Middle frontal gyrus (tissue), 1 donor: ENCODE measurements around the gene GALNTL6.

Source experiments
- DNase-seq: peaks from one replicate; pipeline ENCODE4 v3.0.0-alpha.2; 2015; ENCODE audit warnings: low spot score; ENCODE audit errors: extremely low spot score

GALNTL6 gene

GRCh38 chr4:171876636-171877035 lies 63.4 kb downstream of the GALNTL6 start:
- DNase-seq, result no peak

- DNase-seq, result no peak
Measured at GRCh38 chr4:171880136-171880535, 66.9 kb downstream of the GALNTL6 start.

DNA sequence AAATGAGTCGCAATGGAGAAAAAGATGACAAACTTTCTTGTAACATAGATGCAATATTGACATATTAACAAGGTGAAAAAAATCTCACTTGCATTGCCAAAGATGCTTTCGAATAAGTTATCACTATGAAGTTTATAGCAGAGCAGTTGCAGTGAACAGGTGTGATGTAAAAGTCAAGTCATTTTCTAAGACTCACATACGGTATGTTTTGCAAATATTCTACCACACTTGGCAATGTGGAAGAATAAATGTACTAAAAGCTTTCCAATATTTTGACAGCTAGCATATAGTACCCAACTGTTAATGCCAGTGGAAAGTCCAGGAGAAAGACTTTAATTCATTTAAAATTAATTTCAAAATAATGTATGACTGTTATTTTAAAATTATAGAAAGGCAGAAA lies 76.5 kb downstream of the GALNTL6 start:
- no peak for DNase-seq

- DNase-seq, result no peak
Measured at GRCh38 chr4:171891038-171891437, 77.8 kb downstream of the GALNTL6 start.

GRCh38 chr4:171896426-171896825 lies 83.2 kb downstream of the GALNTL6 start:
- DNase-seq, result no peak

DNA sequence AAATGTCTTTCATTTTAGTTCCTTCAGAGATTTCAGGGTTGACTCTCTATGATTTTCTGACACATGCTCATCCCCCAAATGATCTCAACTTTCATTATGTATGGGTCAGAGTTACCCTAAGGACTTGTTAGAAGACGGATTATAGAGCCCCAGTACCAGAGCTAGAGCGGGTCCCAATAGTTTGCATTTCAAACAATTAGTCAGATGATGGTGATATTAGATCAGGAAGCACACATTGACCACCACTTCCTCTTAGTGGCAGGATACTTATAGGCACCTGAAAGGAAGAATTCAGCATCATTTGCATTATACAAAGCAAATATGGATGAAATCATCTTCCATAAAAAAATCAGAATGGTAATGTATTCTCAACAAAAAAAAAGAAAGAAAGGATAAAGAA lies 106.1 kb downstream of the GALNTL6 start:
- no peak for DNase-seq

GRCh38 chr4:171920901-171921300 lies 107.7 kb downstream of the GALNTL6 start:
- no peak for DNase-seq

- no peak for DNase-seq
Measured at GRCh38 chr4:171924746-171925376, 111.7 kb downstream of the GALNTL6 start.

GRCh38 chr4:171928336-171928735 lies 115.1 kb downstream of the GALNTL6 start:
- no peak for DNase-seq

DNA sequence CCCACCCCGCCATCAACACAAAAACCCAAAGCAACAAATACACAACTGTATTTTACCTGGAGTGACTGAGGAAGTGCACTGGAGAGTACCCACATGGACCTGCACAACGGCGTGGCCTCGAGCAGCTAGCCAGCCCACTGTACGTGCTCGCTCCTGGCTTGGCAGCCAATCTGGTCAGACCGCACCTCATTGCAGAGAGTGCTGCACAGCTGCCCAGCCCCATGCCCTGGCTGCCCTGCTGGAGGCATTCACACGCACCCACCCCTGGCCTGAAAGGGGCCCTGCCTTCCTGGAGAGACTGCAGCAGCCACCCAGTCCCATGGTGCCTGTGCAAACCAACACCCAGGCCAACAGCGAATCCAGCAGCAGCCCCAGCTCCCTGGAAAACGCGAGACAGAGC lies 116.3 kb downstream of the GALNTL6 start:
- no peak for DNase-seq

DNA sequence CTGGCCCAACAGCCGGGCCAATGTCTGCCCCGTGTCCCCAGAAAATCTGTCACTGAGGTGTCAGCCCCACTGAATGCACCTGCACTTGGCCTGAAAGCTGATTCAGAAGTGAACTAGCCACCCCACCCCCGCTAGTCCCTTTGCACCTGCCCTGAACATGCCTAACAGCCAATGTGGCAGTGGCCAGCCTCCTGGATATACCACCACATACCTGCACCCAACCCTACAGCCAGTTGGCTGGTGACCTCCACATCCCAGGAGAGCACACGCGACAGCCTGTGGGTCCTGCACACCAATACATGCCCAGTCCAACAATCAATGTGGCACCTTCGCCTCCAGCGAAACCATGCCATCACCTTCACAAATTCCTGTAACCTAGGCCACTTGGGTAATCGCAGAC lies 116.7 kb downstream of the GALNTL6 start:
- no peak for DNase-seq

DNA sequence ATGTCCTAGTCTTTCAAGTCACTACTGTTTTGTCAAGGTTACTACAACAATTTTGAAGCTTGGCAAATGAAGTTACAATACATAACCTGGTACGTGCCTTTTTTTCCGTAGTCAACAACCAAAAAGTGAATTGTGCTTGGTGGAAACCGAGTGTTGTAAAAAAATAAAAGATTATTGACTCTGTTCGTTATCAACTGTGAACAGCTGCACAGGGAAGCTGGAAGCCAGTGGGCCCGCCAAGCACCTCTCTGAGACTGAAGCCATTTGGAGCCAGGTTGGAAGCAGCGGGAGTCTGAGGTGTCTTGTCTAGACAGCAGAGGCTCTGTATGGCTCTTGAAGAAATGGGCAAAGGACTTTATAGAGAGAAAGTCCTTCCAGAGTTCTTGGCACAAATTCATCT lies 119.0 kb downstream of the GALNTL6 start:
- no peak for DNase-seq

- DNase-seq, result no peak
Measured at GRCh38 chr4:171940656-171941055, 127.5 kb downstream of the GALNTL6 start.

GRCh38 chr4:171947400-171947799 lies 134.2 kb downstream of the GALNTL6 start:
- DNase-seq, result no peak

- DNase-seq, result no peak
Measured at GRCh38 chr4:171948038-171948437, 134.8 kb downstream of the GALNTL6 start.

DNA sequence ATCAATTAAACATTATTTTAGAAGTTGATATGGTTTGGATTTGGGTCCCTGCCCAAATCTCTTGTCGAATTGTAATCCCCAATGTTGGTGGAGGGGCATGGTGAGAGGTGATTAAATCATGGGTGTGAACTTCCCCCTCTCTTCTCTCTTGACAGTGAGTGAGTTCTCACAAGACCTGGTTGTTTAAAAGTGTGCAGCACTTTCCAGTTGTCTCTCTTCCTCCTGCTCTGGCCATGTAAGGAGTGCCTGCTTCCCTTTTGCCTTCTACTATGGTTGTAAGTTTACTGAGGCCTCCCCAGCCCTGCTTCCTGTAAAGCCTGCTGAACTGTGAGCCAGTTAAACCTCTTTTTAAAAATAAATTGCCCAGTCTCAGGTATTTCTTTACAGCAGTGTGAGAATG lies 141.4 kb downstream of the GALNTL6 start:
- DNase-seq, result no peak

GRCh38 chr4:171956678-171957077 lies 143.5 kb downstream of the GALNTL6 start:
- no peak for DNase-seq

GRCh38 chr4:171962110-171962509 lies 148.9 kb downstream of the GALNTL6 start:
- DNase-seq, result no peak

DNA sequence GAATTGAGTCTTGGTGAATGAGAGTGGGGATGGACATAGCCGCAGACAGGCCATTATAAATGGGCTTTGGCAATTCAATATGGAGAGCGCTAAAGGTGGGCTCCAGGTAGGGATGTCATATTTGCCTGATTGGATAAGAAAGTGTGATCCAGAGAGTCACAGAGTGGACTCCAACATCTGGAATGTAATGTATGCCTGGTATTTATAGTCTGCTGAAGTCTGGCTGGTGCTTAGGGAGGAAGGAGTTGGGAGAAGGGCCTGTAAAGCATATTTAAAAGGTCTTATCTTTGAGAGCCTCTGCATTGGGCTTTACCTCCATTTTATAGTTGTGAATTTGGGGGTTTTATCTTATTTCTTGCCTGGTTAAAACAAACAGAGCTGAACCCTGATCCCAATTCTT lies 153.2 kb downstream of the GALNTL6 start:
- no peak for DNase-seq

DNA sequence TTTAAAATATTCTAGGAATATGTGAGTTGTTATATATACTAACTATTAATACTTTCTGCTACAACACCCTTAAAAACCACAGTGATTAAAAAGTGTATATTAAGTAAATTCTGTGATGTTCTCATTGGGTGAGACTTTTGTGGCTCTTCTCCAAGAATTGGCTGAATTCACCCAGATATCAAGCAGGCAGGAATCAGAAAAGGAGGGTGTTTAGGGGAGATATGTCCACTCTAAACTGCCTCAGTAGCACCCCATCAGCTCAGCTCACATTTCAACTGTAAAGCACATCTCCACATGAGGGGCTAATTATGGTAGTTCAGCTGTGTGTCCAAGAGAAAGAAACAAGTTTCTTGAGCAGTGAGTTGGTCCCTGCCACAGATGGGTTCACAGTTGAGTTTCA lies 165.0 kb downstream of the GALNTL6 start:
- no peak for DNase-seq

DNA sequence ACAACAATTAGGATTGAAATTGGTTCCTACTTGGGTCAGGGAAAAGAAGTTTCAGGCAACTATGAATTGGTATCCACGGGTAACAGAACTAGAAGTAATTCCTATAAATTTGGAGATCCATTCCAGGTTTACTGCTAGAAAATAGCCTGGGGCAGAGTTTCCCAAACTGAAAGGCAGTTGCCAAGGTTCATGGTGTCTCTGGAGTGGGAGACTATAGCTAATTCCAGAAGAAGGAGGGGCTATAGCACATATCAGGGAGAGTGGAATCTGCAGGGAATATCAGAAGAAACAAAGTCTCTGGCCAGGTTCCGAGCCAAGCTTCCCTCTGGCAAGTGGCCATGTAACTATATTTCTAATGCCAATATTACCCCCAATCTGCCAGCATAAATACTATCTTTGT lies 166.3 kb downstream of the GALNTL6 start:
- DNase-seq, result no peak

- DNase-seq, result no peak
Measured at GRCh38 chr4:171981185-171981584, 168.0 kb downstream of the GALNTL6 start.

DNA sequence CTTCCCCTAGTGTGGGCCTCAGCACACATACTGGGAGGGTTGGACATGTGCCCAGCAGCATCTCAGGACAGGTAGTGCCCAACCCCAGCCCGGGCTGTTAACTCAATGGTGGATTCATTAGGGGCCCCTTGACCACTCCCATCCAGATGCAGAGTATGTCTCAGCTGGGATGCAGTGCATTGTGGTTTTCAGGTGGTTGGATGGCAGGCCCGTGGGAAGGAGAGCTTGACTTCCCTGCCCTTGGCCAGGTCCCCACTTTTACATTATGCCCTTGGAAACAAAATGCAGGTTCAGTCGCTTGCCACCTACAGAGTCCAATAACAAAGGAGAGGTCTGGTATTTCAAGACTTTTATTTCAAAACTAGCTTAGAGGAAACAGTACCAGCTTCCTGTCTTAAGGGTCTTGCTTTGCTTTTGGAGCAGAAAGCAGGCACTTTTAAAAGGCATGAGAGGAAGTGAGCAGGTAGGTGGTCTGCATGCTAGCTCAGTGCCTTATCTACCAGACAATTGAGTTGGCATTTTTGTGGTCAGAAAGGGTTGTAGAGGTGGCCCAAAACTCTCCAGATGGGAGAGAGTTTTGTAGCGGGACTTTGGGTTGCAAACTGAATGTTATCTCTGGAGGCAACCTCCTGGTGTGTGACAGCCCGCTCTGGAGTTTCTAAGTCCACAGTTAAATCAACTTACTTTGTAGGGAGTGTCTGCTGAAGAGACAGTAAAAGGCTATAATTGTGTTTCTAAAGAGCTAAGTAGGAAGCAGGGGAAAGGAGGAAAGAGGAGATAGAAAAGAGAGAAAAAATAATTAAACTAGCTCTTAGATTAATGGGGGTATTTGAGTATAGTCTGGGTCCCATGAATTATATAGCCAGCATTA lies 171.0 kb downstream of the GALNTL6 start:
- DNase-seq, result no peak
